Gastrocnemius medialis (tissue), 4 donors: ENCODE measurements around the gene SAP130. TPM values are rescaled to one million over a fixed set of nuclear protein-coding genes. Genes with fewer than 3 reads are reported as not detected.

Experiments
- ATAC-seq, 2 donors: fragments of 150-250 bp; one replicate each; pipeline ENCODE4 v1.9.1; 2016
- DNase-seq, 2 donors: peaks; one replicate each; pipeline ENCODE4 v3.0.0-alpha.2; 2019
- H3K27ac ChIP-seq, 4 donors: fragments of 200-600 bp; sonication (generic); 1 replicate in 1 of 4; 2 replicates in 3 of 4; pipeline ENCODE4 v1.5.1; 2016 to 2018; ENCODE audit warnings: mild to moderate bottlenecking in 2 of 4, moderate library complexity in 1 of 4
- H3K27me3 ChIP-seq, 3 donors: fragments of 200-600 bp; sonication (generic) in 2 of 3; 1 replicate in 1 of 3; 2 replicates in 2 of 3; pipeline versions ENCODE4 v1.5.1 to v1.6.0; 2016 to 2019; ENCODE audit warnings: mild to moderate bottlenecking in 1 of 3, moderate library complexity in 1 of 3
- H3K36me3 ChIP-seq, 2 donors: fragments of 200-600 bp; sonication (generic) in 1 of 2; one replicate each; pipeline ENCODE4 v1.5.1; 2017 to 2018
- H3K4me1 ChIP-seq, 2 donors: fragments of 200-600 bp; sonication (generic) in 1 of 2; one replicate each; pipeline ENCODE4 v1.5.1; 2016 to 2017; ENCODE audit warnings: mild to moderate bottlenecking in 2 of 2
- H3K4me3 ChIP-seq, 4 donors: fragments of 200-600 bp; sonication (generic) in 3 of 4; 1 replicate in 1 of 4; 2 replicates in 3 of 4; pipeline ENCODE4 v1.5.1; 2016 to 2019; ENCODE audit warnings: mild to moderate bottlenecking in 2 of 4
- H3K9me3 ChIP-seq, 3 donors: fragments of 200-600 bp; sonication (generic) in 2 of 3; 1 replicate in 1 of 3; 2 replicates in 2 of 3; pipeline ENCODE4 v1.5.1; 2016 to 2019
- POLR2A ChIP-seq, 2 donors: fragments of 450-650 bp; IDR thresholded peaks; one replicate each; pipeline ENCODE4 v1.6.1; 2017; ENCODE audit warnings: antibody characterized with exemption in 2 of 2, mild to moderate bottlenecking in 2 of 2, moderate library complexity in 2 of 2
- in situ Hi-C, 4 donors: fragments of 200-750 bp; cut with MboI; loops; one replicate each; pipeline versions ENCODE4 v1.15.0 to v1.8.0; 2017; ENCODE audit warnings: low sequenced_read_pairs in 4 of 4
- intact Hi-C: fragments of 100-400 bp; cut with DNase I; formaldehyde crosslinking; loops from one replicate; pipeline ENCODE4 v1.15.1; 2023; ENCODE audit warnings: low total_unique reads
- total RNA-seq, 4 donors: library from RNA; depleted of rRNA; stranded (reverse); fragments of >200 nt; gene quantifications; one replicate each; pipeline versions ENCODE4 v1.1.0 to v1.2.3, GENCODE V29; 2016
- TF ChIP-seq, protein P1 (sequence below), 5 experiments: fragments of 450-650 bp in 3 of 5; fragments of 200-600 bp in 2 of 5; sonication (generic) in 2 of 5; IDR thresholded peaks in 4 of 5; conservative IDR thresholded peaks in 1 of 5; 1 replicate in 4 of 5; 2 replicates in 1 of 5; pipeline ENCODE4 v1.5.1; 2016 to 2019; ENCODE audit warnings: antibody characterized with exemption in 5 of 5, mild to moderate bottlenecking in 3 of 5, moderate library complexity in 3 of 5

The SAP130 gene
- total RNA-seq, 4 donors from 2014 or later, result 10.1 to 16.2 (median 11.5) TPM

DNA sequence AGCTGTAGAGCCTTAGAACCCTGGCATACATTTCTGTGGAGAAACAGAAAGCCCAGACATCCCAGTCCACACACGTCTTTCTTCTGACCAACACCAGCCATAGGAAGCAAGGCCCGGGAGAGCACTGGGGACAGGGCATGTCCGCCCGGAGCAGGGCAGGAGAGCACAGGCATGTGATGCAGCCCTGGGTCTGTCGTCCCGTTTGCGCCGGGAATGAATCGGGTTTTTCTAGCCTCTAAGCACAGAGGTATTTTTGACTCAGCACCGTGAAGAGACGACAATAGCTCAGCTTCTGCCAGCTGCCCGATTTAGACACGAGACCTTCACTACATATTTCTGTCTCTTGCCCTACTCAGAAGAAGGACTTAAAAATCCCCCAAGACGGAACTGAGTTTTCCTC lies 134.8 kb downstream of the SAP130 start:
- no peak for TF ChIP-seq POLR2A (IDR thresholded peaks at IDR 0.05)
- TF ChIP-seq, protein P1, sequence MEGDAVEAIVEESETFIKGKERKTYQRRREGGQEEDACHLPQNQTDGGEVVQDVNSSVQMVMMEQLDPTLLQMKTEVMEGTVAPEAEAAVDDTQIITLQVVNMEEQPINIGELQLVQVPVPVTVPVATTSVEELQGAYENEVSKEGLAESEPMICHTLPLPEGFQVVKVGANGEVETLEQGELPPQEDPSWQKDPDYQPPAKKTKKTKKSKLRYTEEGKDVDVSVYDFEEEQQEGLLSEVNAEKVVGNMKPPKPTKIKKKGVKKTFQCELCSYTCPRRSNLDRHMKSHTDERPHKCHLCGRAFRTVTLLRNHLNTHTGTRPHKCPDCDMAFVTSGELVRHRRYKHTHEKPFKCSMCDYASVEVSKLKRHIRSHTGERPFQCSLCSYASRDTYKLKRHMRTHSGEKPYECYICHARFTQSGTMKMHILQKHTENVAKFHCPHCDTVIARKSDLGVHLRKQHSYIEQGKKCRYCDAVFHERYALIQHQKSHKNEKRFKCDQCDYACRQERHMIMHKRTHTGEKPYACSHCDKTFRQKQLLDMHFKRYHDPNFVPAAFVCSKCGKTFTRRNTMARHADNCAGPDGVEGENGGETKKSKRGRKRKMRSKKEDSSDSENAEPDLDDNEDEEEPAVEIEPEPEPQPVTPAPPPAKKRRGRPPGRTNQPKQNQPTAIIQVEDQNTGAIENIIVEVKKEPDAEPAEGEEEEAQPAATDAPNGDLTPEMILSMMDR (IDR thresholded peaks at IDR 0.05 in 4 of 5, conservative IDR thresholded peaks at IDR 0.05 in 1 of 5), result no peak
- in situ Hi-C loops, result no loop called here
- no peaks in the 10 kb centered on the region for H3K27me3 ChIP-seq
- H3K36me3 ChIP-seq, result no peaks in the 10 kb centered on the region
- H3K4me3 ChIP-seq, result no peak overlapping the region
- no peaks in the 10 kb centered on the region for H3K9me3 ChIP-seq
- peaks cover 0 to 3% of the 10 kb centered on the region in 2 donors for H3K4me1 ChIP-seq
- intact Hi-C loops, result no loop called here
- peak in 1 of 2 donors; percentile 27 for ATAC-seq
- no peak overlapping the region for H3K27ac ChIP-seq
- no peak for DNase-seq

DNA sequence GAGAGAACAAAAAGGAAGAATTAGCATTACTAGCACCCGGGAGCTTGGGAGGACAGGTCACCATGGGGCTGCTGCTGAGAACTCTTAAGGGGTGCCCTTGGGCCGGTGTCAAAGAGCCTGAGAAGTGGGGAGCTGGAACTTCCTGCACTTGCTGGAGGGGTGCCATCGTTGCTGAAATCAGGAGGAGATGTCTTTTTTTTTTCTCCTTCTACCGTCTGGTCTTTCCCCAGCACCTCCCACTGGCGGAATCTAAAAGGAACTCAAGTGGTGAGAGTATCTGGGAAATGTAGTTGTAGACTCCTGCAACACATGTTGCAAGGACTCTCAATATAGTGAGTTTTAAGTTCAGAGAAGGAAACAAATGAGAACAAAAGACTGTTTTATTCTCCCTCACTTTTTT lies 136.0 kb downstream of the SAP130 start:
- ATAC-seq (no peak), DNase-seq (no peak)
- no peak for TF ChIP-seq POLR2A (IDR thresholded peaks at IDR 0.05)
- TF ChIP-seq, protein P1 (IDR thresholded peaks at IDR 0.05 in 4 of 5, conservative IDR thresholded peaks at IDR 0.05 in 1 of 5), result no peak
- Histone ChIP-seq H3K27ac (no peak overlapping the region), H3K4me1 (peaks cover 10 to 14% of the 10 kb centered on the region in 2 donors), H3K27me3 (no peaks in the 10 kb centered on the region), H3K4me3 (no peak overlapping the region), H3K36me3 (no peaks in the 10 kb centered on the region), H3K9me3 (no peaks in the 10 kb centered on the region)
- intact Hi-C loops (no loop called here), in situ Hi-C loops (no loop called here)

Other genes with a start within 250 kb of the SAP130 start
- 10 to 100 TPM; 13.6 to 31.4 (median 20.6) TPM for gene WDR33, start 216.9 kb downstream of the SAP130 start, total RNA-seq
- gene POLR2D, start 169.9 kb downstream of the SAP130 start, total RNA-seq, result 10 to 100 TPM; 19.1 to 26.5 (median 21.0) TPM
- gene AMMECR1L, start 142.1 kb downstream of the SAP130 start, total RNA-seq, result 10 to 100 TPM in 1 of 4 donors, 1 to 10 TPM in 3; 7.6 to 10.4 (median 9.0) TPM
- gene UGGT1, start 63.1 kb upstream of the SAP130 start, total RNA-seq, result 10 to 100 TPM; 35.1 to 51.7 (median 45.2) TPM